Adrenal gland (tissue), 5 donors: ENCODE measurements around the gene DUSP10.

Experiments
- CTCF ChIP-seq, 6 experiments: fragments of 450-650 bp in 4 of 6; fragments of 200-600 bp in 2 of 6; sonication (generic) in 1 of 6; IDR thresholded peaks; 1 replicate in 5 of 6; 2 replicates in 1 of 6; pipeline versions ENCODE4 v1.5.1 to v1.8.0; 2016 to 2021; ENCODE audit warnings: antibody characterized with exemption in 6 of 6, mild to moderate bottlenecking in 2 of 6, moderate library complexity in 1 of 6
- POLR2A ChIP-seq, 2 donors: fragments of 450-650 bp; IDR thresholded peaks; one replicate each; pipeline ENCODE4 v1.6.1; 2017; ENCODE audit warnings: antibody characterized with exemption in 2 of 2, mild to moderate bottlenecking in 2 of 2, moderate library complexity in 1 of 2
- donor health status: DM: no; HTN: no; CAD: no.

DNA sequence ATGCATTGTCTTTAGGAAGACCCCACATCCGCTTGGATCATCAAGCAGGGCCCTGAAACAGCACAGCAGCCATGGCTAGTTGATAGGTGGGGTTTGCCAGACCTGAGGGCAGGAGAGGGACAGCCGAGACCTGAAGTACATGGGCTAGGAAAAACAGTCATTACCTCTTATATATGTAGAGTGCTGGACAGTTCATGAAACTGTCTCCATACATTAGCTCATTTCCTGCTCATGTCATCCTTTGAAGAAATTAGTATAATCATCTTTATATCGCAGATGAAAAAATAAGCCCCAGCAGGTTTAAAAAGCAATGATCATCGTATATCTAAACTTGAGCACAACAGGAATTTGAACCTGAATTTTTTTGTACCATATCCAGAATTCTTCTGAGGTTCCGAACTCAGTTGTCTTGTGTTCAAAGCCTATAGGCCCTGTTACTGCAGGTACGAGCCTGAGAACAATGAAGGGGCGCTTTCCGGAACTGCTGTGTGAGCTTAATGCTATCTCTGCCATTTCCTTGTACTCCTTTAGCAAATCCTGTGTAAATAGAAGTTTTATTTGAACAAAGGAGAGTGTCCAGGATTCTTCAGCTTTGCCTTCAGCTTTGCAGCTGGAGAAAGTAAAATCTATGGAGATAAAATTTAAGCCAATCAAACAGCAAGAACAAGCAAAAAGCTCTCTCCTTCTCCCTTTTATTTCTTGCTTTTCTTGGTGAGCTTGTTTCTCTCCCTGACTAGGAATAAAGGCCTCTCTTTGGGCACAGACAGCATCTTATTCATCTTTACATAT, 32.4 kb upstream of the DUSP10 start:
- TF ChIP-seq CTCF (IDR thresholded peaks at IDR 0.05) = no peak
- TF ChIP-seq POLR2A (IDR thresholded peaks at IDR 0.05) = no peak
